Ovary (tissue), 9 donors: Measurements from ENCODE around the gene CILP2. TPM values are rescaled to one million over a fixed set of nuclear protein-coding genes. Genes with fewer than 3 reads are reported as not detected.

Source experiments
- DNase-seq, 5 donors: peaks; one replicate each; pipeline ENCODE4 v3.0.0-alpha.2; 2019 to 2020
- H3K27ac ChIP-seq, 2 donors: fragments of 200-600 bp; one replicate each; pipeline versions ENCODE4 v1.5.1 to v1.8.0; 2019 to 2022
- H3K27me3 ChIP-seq: fragments of 200-600 bp; one replicate; pipeline ENCODE4 v1.8.0; 2022
- H3K36me3 ChIP-seq: fragments of 200-600 bp; sonication (generic); one replicate; pipeline ENCODE4 v1.5.1; 2019
- H3K4me1 ChIP-seq: one replicate; pipeline ENCODE4 v1.8.1; 2013; ENCODE audit warnings: mild to moderate bottlenecking, moderate library complexity; ENCODE audit not compliant: insufficient read depth
- H3K4me3 ChIP-seq: fragments of 200-600 bp; sonication (generic); one replicate; pipeline ENCODE4 v1.5.1; 2017
- H3K9me3 ChIP-seq, 2 donors: fragments of 200-600 bp in 1 of 2; sonication (generic) in 1 of 2; one replicate each; pipeline versions ENCODE4 v1.5.1 to v1.8.1; 2013 to 2019; ENCODE audit warnings: mild to moderate bottlenecking in 1 of 2, moderate library complexity in 1 of 2
- CTCF ChIP-seq, 3 donors: fragments of 450-650 bp in 2 of 3; fragments of 200-600 bp in 1 of 3; IDR thresholded peaks; one replicate each; pipeline versions ENCODE4 v1.5.1 to v1.8.0; 2016 to 2022; ENCODE audit warnings: antibody characterized with exemption in 3 of 3, mild to moderate bottlenecking in 1 of 3
- EP300 ChIP-seq: sonication (generic); formaldehyde crosslinking; IDR thresholded peaks from one replicate; pipeline ENCODE4 v1.6.1; 2017; ENCODE audit warnings: antibody characterized with exemption
- POLR2A ChIP-seq: fragments of 450-650 bp; IDR thresholded peaks from one replicate; pipeline ENCODE4 v1.6.1; 2017; ENCODE audit warnings: antibody characterized with exemption, mild to moderate bottlenecking, moderate library complexity
- WGBS, 3 donors: extraction: QIAGEN DNeasy Blood & Tissue Kit in 1 of 3; methylation state at CpG; one replicate each; pipeline versions ENCODE4 v1.1.5 to v1.1.7; 2013 to 2017; 5-methylcytosine and 5-hydroxymethylcytosine counted together
- intact Hi-C, 4 donors: fragments of 100-400 bp; cut with DNase I; formaldehyde crosslinking; loops; one replicate each; pipeline versions ENCODE4 v1.11.0 to v1.15.1; 2022 to 2023
- polyA plus RNA-seq, 2 donors: library from polyadenylated mRNA; stranded (reverse); fragments of 200-250 nt in 1 of 2; fragments of 350-450 nt in 1 of 2; fragmentation: Illumina TruSeq in 1 of 2; extraction: RNeasy Lipid Tissue Mini Kit (QIAGEN cat#74804) in 1 of 2; gene quantifications; one replicate each; pipeline ENCODE4 v1.2.3, GENCODE V29; 2013 to 2014
- total RNA-seq, 7 donors: library from RNA; depleted of rRNA in 2 of 7; stranded (reverse); fragments of >200 nt in 2 of 7; fragmentation: NEBNext Ultra II Directional in 3 of 7; extraction: Animal tissue kit (Norgen Biotek cat#: 25700) in 3 of 7; gene quantifications; one replicate each; pipeline versions ENCODE4 v1.1.0 to v1.2.4, GENCODE V29; 2016 to 2023
- donor health status: DM: no; HTN: no; CAD: no; lungs with moderate emphysema.
- donor health status: DM: no; HTN: no; CAD: no.
- donor health status: Bipolar disorder and iron deficiency.
- donor health status: DM: yes; HTN: yes; CAD: no.
- donor health status: DM: no; HTN: no; CAD: no.
- donor health status: DM: yes; HTN: yes; CAD: no.

CILP2 gene
- total and polyA plus RNA-seq, 9 donors, result 0.28 to 9.7 (median 1.0) TPM

- no peak for TF ChIP-seq CTCF (IDR thresholded peaks at IDR 0.05)
- TF ChIP-seq EP300, result no peak
- TF ChIP-seq POLR2A, result no peak
- intact Hi-C loops, result loop anchor here (5.0 to 10.0 kb wide), 3 partner anchors 124 to 347 kb away; no protein-coding TSS in a partner anchor
- H3K27ac ChIP-seq, result no peak overlapping the region
- no peaks in the 10 kb centered on the region for H3K36me3 ChIP-seq
- no peaks in the 10 kb centered on the region for H3K27me3 ChIP-seq
- peaks cover 23% of the 10 kb centered on the region for H3K4me1 ChIP-seq
- no peak overlapping the region for H3K4me3 ChIP-seq
- DNase-seq, result no peak
- 69 to 78% (median 77%) methylated on average over 15 of the region's 15 CpGs for whole genome bisulfite sequencing, 3 donors
- H3K9me3 ChIP-seq, result no peaks in the 10 kb centered on the region
Observed at GRCh38 chr19:19491321-19492025, 46.6 kb upstream of the CILP2 start.

- WGBS, 3 donors, result 78 to 88% (median 83%) methylated on average over 20 to 21 of the region's 21 CpGs
- H3K27me3 ChIP-seq, result no peaks in the 10 kb centered on the region
- H3K27ac ChIP-seq, result no peak overlapping the region
- DNase-seq, result no peak
- no peaks in the 10 kb centered on the region for H3K36me3 ChIP-seq
- no peaks in the 10 kb centered on the region for H3K9me3 ChIP-seq
- intact Hi-C loops, result loop anchor here (5.0 to 10.0 kb wide), 3 partner anchors 125 to 347 kb away; no protein-coding TSS in a partner anchor
- H3K4me1 ChIP-seq, result peaks cover 23% of the 10 kb centered on the region
- H3K4me3 ChIP-seq, result no peak overlapping the region
- TF ChIP-seq POLR2A (no peak), CTCF (IDR thresholded peaks at IDR 0.05) (no peak), EP300 (no peak)
Observed at GRCh38 chr19:19492026-19492610, 45.9 kb upstream of the CILP2 start.

GRCh38 chr19:19493841-19494546, 44.1 kb upstream of the CILP2 start:
- Histone ChIP-seq H3K4me3 (no peak overlapping the region), H3K27me3 (no peaks in the 10 kb centered on the region), H3K27ac (no peak overlapping the region), H3K4me1 (peaks cover 10% of the 10 kb centered on the region), H3K36me3 (no peaks in the 10 kb centered on the region), H3K9me3 (no peaks in the 10 kb centered on the region)
- intact Hi-C loops, result loop anchor here (5.0 to 10.0 kb wide), 3 partner anchors 127 to 349 kb away; no protein-coding TSS in a partner anchor
- WGBS, 3 donors, result 83 to 87% (median 84%) methylated on average over 13 to 15 of the region's 15 CpGs
- TF ChIP-seq EP300 (no peak), CTCF (IDR thresholded peaks at IDR 0.05) (no peak), POLR2A (no peak)
- DNase-seq, result no peak
